DMS53 treated with DMSO at 0.1 percent for 48 hours (cell line): ENCODE results near the gene ME3.

ENCODE experiments used
- DNase-seq: peaks from one replicate; lab custom pipeline; 2025; ENCODE audit not compliant: unreplicated experiment; lab: John Stamatoyannopoulos, UW

The ME3 gene

DNA sequence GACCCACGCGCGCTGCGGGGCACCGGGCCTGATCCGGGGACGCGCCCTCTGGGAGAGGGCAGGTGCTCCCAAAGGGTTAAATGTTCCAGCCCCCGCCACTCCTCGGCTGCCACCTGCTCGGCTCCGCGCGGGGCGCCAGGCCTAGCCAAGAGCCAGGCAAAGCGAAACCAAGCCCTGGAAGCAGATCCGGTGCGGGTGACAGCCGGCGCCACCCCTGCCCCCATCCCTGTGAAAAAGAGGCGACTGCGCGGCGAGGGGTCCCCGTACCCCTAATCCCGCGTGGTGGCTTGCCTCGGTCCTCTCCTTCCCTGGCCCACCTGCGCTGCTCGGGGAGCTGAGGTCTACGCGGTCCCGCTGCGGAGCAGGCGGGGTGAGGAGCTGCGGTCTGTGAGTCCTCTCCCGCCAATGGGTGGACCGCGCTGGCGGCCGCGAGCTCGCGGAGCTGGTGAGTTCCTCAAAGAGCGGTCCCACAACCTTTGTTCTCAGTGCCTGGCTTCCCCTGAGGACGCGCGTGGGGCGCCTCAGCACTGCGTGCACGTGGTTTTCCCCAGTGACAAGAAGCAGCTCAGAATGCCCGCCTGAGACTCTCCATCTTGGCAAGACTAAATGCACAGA lies at the start of gene ME3:
ME3 (minus strand) TSS at position 610 of the 615 bp plus-strand sequence.
- DNase-seq = peak; percentile 75

DNA sequence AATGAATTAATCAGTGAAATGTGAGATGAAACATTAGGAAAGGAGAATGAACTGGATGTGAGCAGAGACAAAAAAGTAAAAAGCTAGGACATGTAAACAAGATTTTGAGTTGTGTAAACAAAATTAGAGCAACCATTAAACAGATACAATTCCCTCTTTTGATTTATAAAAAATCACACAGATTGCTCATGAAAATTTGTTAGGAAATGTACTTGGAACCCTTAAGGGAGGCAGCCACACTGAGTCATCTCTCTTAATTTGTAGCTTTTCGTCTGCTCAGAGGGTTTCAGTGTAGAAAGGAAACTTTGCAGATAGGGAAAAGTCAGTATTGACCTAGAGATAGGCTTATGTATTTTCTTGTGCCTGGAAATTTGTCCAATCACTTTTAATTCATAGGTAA lies 49.6 kb upstream of the ME3 start:
- no peak for DNase-seq

DNA sequence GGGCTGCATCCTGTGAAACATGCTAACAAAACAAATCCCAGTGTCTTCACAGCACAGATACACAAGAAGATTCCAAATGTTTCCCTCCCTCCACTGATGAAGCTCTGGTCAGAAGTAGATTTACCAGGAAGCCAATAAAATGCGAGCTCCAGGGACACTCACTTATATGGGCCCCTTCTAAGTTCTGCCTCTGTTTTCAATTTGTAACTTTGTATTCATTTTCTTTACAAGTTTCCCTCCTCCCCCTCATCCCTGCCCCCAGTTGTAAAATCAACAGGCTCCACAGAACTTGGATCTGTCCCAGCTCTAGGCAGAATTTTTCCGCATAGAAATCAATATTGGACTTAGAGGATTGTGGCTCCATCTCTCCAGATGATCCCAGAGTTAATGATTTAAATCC lies 48.1 kb upstream of the ME3 start:
- no peak for DNase-seq

DNA sequence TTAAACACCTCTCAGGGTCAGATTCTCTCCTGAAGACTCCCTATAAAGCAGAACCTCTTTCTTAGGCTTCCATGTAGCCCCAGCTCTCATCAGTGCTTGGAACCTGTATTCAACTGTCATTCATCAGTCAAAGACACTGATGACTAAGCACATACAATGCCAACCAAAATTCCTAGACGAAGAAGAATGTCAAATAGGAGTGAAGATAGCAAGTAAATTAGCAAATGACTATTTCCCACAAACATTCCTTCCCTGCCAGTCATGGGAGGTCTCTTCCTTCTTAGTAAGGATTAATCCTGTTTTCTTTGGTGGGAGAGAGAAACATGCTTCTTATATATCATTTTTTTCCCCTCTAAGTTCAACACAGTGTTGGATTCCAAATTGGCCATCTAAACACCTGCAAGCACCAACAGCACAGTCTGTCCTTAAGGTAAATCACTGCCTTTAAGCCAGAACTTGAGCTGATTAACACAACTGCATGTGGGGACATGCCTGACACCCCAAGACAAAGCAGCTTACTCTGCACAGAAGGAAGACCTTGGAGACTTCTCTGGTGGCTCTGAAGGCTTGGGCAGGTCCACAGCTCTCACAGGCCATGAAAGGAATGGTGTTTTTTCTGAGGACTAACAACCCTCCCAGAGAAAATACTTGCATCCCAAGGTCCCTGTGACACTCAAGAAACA lies 47.5 kb upstream of the ME3 start:
- no peak for DNase-seq

DNA sequence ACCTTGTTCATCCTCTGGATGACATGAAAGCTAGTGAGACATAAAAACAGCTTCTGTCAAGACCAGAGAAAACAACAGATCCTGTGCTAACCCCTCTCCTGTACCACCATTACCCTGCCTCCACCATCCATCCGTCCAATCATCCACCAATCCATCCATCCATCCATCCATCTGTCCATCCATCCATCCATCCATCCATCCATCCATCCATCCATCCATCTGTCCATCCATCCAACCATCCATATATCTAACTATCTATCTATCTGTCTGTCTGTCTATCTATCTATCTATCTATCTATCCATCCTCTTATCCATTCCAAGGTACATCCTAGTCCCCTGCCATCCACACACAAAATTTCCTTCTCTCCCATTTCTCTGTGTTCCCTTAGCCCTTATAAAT lies 46.6 kb upstream of the ME3 start:
- DNase-seq = no peak

GRCh38 chr11:86718521-86718920 lies 46.1 kb upstream of the ME3 start:
- DNase-seq = no peak

GRCh38 chr11:86717817-86718501 lies 45.5 kb upstream of the ME3 start:
- DNase-seq = peak; percentile 59

GRCh38 chr11:86715611-86716010 lies 43.2 kb upstream of the ME3 start:
- DNase-seq = no peak

DNA sequence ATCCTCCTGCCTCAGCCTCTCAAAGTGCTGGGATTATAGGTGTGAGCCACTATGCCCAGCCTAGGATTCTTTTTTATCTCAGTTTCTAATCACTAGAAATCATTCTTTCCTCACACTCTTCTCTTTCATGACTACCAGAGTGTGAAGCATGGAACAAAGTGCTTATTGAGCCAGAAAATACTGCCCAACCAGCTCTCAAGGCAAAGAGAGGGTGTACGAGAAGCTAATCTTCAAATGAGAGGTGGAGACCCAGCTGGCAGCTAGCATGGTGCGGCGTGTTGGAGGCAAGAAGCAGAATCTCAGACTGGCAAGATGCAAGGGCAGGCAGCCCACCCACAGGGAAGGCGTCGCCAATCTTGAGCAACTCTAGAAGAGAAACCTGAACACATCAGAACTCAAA lies 41.1 kb upstream of the ME3 start:
- no peak for DNase-seq

DNA sequence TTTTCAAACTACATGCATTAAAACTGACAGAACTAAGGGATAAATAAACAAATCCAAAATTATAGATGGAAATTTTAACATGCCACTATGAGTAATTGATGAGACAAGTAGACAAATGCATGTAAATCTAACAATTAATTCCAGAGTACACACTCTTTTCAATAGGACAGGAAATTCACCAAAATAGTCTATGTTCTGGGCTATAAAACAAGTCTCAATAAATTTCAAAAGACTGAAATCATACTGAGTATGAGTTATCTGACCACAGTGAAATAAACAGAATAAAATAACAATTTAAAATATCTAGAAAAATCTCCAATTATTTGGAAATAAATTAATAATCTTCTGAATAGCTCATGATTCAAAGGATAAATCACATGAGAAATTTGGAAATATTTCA lies 38.5 kb upstream of the ME3 start:
- DNase-seq = no peak

- DNase-seq = no peak
Observed at GRCh38 chr11:86708669-86709068, 36.3 kb upstream of the ME3 start.

DNA sequence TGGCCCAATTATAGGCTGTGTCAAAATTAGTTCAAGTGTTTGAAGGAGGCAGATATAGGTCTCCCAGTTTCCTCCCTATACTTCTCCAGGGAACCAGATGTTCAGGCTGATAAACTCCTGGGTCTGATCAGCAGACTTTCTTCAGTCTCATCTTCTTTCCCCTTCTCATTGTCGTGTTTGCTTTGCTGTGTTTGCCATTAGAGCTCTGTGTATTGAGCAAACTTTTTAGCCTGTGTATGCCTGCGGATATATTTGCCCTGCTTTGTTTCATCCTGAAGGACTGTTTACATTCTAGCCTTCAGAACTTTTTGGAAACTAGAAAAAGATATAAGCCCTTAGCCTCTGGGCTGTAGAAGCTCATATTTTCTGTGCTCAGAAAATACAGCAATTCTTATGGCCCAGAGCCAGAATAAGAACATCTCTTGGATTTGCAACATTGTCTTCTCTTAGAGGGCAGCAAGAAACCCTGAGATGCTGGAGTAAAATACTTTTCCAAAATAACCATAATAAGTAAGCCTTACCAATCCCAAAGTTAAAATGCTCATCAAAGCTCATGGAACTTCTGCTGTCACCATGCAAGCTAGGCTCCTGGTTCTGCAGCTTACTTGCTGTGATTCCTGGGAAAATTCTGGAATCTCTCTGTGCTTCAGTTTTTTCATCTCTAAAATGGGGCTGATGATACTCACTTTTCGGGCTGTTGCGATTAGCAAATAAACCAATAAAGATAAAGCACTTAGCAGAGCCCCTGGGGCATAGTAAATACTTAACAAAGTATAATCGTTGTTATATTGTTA lies 34.1 kb upstream of the ME3 start:
- peak; percentile 26 for DNase-seq

GRCh38 chr11:86704710-86705109 lies 32.3 kb upstream of the ME3 start:
- DNase-seq = no peak

DNA sequence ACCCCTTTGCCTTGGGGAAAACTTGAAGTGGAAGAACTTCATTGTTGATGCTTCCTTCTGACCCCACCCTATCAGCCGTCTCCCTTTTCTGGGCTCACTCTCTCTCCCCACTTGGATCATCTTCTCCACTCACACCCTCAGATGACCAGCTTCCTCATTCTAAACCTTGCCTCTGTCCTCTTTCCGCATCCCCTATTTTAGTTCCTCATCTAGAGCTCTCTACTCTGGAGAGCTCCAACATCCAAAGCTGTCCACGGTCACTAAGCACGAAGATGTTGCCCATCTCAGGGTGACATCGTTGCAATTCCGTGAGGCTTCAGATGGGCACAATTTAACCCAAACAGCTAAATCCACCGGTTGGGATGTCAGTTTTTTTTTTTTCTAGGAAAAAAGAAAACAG lies 31.6 kb upstream of the ME3 start:
- no peak for DNase-seq

GRCh38 chr11:86702220-86702983 lies 30.0 kb upstream of the ME3 start:
- DNase-seq = no peak

DNA sequence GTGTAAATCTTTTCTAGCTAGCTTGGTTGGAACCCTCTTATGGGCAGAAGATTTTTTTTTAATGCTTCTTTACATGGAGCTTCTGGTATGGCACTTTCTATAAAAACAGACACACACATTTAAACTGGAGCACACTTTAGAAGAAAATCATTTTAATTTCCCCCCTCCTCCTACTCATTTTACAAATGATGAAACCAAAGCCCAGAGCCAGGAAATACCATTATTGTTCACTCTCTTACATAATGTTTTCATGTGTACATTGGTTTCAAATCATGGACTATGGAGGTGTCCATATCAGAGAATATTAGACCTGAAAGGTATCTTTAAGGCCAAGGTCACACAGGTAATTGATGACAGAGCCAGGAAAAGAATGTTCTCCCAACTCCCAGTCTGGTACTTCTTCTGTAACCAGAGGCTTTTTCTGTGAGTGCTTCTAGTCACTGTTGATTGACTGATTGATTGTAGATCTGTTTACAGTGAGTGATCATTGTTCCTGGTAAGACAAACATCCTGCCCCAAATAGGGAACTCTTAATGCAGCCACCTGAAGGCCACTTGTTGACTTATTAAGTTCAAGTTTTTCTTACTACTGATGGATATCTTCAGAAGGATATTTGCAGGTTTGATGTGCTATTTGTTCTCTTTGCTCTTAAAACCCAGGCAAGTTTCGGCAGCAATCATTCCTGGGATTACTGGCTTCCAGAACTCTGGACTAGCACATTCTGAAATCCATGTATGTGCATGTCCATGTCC lies 26.8 kb upstream of the ME3 start:
- DNase-seq = no peak

DNA sequence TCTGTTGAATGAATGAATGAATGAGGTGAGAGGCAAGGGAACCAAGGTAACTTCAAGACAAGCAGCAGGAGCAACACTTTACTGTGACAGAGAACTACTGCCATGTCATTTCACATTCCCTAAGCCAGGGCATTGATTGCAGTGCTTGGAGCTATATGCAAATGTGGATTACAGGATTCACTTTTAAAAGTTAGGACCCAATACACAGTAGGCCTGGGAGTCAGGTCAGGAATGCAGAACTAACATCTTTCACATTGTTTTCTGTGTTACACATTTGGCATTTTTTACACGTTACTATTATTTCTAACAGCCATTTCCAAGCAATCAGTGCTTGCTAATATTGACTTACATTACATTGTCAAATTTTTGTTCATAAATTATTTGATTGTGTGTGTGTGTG lies 26.2 kb upstream of the ME3 start:
- DNase-seq = no peak

- DNase-seq = no peak
Observed at GRCh38 chr11:86696451-86696850, 24.0 kb upstream of the ME3 start.

GRCh38 chr11:86696004-86696403 lies 23.6 kb upstream of the ME3 start:
- DNase-seq = no peak

GRCh38 chr11:86695373-86695772 lies 23.0 kb upstream of the ME3 start:
- no peak for DNase-seq
